ENCODE results near the gene LAMA4.

DNA sequence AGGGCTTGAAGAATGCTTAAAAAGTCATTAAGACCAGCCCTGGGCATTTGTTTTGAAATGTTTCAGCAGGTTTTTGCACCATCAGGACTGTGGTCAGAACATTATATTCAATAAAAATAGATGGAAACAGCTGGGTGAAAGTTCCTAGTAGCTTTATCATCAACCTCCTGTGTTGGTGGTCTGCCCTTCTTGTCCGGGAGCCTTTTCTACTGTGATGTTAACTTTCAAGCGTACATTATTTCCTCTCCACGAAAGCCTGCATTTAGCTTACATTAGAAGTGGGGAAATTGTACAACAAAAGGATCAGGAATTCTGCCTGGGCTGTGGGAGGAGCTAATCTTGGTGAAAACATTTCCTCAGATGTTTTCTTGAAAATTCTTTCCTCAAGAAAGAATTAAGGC is 71.1 kb downstream of the LAMA4 start:
- no peak for TF ChIP-seq POLR2A (IDR thresholded peaks at IDR 0.05)
- TF ChIP-seq, protein P1, sequence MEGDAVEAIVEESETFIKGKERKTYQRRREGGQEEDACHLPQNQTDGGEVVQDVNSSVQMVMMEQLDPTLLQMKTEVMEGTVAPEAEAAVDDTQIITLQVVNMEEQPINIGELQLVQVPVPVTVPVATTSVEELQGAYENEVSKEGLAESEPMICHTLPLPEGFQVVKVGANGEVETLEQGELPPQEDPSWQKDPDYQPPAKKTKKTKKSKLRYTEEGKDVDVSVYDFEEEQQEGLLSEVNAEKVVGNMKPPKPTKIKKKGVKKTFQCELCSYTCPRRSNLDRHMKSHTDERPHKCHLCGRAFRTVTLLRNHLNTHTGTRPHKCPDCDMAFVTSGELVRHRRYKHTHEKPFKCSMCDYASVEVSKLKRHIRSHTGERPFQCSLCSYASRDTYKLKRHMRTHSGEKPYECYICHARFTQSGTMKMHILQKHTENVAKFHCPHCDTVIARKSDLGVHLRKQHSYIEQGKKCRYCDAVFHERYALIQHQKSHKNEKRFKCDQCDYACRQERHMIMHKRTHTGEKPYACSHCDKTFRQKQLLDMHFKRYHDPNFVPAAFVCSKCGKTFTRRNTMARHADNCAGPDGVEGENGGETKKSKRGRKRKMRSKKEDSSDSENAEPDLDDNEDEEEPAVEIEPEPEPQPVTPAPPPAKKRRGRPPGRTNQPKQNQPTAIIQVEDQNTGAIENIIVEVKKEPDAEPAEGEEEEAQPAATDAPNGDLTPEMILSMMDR (IDR thresholded peaks at IDR 0.05), result no peak

Measured in uterus (tissue), 2 donors.